ENCODE results near the gene PDPK1. TPM values are rescaled to one million over a fixed set of nuclear protein-coding genes. Genes with fewer than 3 reads are reported as not detected.
"Not testable (repeated sequence)": the region's sequence is repeated elsewhere in the genome, so short reads cannot be mapped to it uniquely, and the experiment has no call there.

PDPK1 gene
- total and polyA plus RNA-seq, 5 donors: 18.0 to 44.9 (median 36.5) TPM

GRCh38 chr16:2606820-2607219 lies 69.0 kb downstream of the PDPK1 start:
- H3K9me3 ChIP-seq (ENCODE audit: control insufficient read depth, low read length); H3K4me1 ChIP-seq (ENCODE audit: control insufficient read depth, insufficient read depth, low read length); H3K27me3 ChIP-seq (ENCODE audit: control insufficient read depth, insufficient read depth); ATAC-seq; H3K27ac ChIP-seq (ENCODE audit: low read length); intact Hi-C loops (cut with DNase I); DNase-seq; H3K4me3 ChIP-seq (ENCODE audit: low read length): not testable (repeated sequence)
- no CpG with 5 or more reads among the region's 8 CpGs for WGBS

- H3K4me3 ChIP-seq (ENCODE audit: low read length); H3K27me3 ChIP-seq (ENCODE audit: control insufficient read depth, insufficient read depth); H3K27ac ChIP-seq (ENCODE audit: low read length); intact Hi-C loops (cut with DNase I); DNase-seq; H3K9me3 ChIP-seq (ENCODE audit: control insufficient read depth, low read length); H3K4me1 ChIP-seq (ENCODE audit: control insufficient read depth, insufficient read depth, low read length): not testable (repeated sequence)
- WGBS: 35% methylated on average over 4 of the region's 11 CpGs
- ATAC-seq: peak in 1 of 2 donors; percentile 32
Observed at GRCh38 chr16:2609345-2609744, 71.5 kb downstream of the PDPK1 start.

- WGBS: 90% methylated on average over 12 of the region's 12 CpGs
- Histone ChIP-seq H3K4me3 (ENCODE audit: low read length) (no peak overlapping the region), H3K27ac (ENCODE audit: low read length) (no peak overlapping the region), H3K27me3 (ENCODE audit: control insufficient read depth, insufficient read depth) (no peaks in the 10 kb centered on the region), H3K9me3 (ENCODE audit: control insufficient read depth, low read length) (no peaks in the 10 kb centered on the region), H3K4me1 (ENCODE audit: control insufficient read depth, insufficient read depth, low read length) (no peaks in the 10 kb centered on the region)
- DNase-seq (peak in 2 of 3 donors; percentile 27 to 52), ATAC-seq (no peak)
- intact Hi-C loops (cut with DNase I): no loop called here
Observed at GRCh38 chr16:2609827-2610470, 72.1 kb downstream of the PDPK1 start.

- 91% methylated on average over 29 of the region's 29 CpGs for WGBS
- Histone ChIP-seq H3K9me3 (ENCODE audit: control insufficient read depth, low read length) (no peaks in the 10 kb centered on the region), H3K27me3 (ENCODE audit: control insufficient read depth, insufficient read depth) (no peaks in the 10 kb centered on the region), H3K4me3 (ENCODE audit: low read length) (no peak overlapping the region), H3K27ac (ENCODE audit: low read length) (no peak overlapping the region), H3K4me1 (ENCODE audit: control insufficient read depth, insufficient read depth, low read length) (no peaks in the 10 kb centered on the region)
- intact Hi-C loops (cut with DNase I): no loop called here
- ATAC-seq (no peak), DNase-seq (peak in 2 of 3 donors; percentile 31 to 36)
Observed at GRCh38 chr16:2610781-2611498, 73.1 kb downstream of the PDPK1 start.

- Histone ChIP-seq H3K27me3 (ENCODE audit: control insufficient read depth, insufficient read depth) (no peaks in the 10 kb centered on the region), H3K27ac (ENCODE audit: low read length) (no peak overlapping the region), H3K9me3 (ENCODE audit: control insufficient read depth, low read length) (no peaks in the 10 kb centered on the region), H3K4me1 (ENCODE audit: control insufficient read depth, insufficient read depth, low read length) (no peaks in the 10 kb centered on the region), H3K4me3 (ENCODE audit: low read length) (no peak overlapping the region)
- intact Hi-C loops (cut with DNase I): no loop called here
- ATAC-seq (no peak), DNase-seq (peak in 1 of 3 donors; percentile 10)
- 95% methylated on average over 10 of the region's 12 CpGs for WGBS
Observed at GRCh38 chr16:2611499-2611862, 73.7 kb downstream of the PDPK1 start.

GRCh38 chr16:2611877-2612276 lies 74.1 kb downstream of the PDPK1 start:
- 97% methylated on average over 5 of the region's 17 CpGs for WGBS
- H3K4me1 ChIP-seq (ENCODE audit: control insufficient read depth, insufficient read depth, low read length); H3K27ac ChIP-seq (ENCODE audit: low read length); H3K9me3 ChIP-seq (ENCODE audit: control insufficient read depth, low read length); ATAC-seq; H3K4me3 ChIP-seq (ENCODE audit: low read length); DNase-seq; intact Hi-C loops (cut with DNase I); H3K27me3 ChIP-seq (ENCODE audit: control insufficient read depth, insufficient read depth): not testable (repeated sequence)

- 93% methylated on average over 13 of the region's 19 CpGs for WGBS
- intact Hi-C loops (cut with DNase I); H3K4me3 ChIP-seq (ENCODE audit: low read length); H3K9me3 ChIP-seq (ENCODE audit: control insufficient read depth, low read length); H3K4me1 ChIP-seq (ENCODE audit: control insufficient read depth, insufficient read depth, low read length); H3K27ac ChIP-seq (ENCODE audit: low read length); ATAC-seq; H3K27me3 ChIP-seq (ENCODE audit: control insufficient read depth, insufficient read depth): not testable (repeated sequence)
- DNase-seq: peak in 2 of 3 donors; percentile 28 to 36
Observed at GRCh38 chr16:2613251-2613650, 75.4 kb downstream of the PDPK1 start.

GRCh38 chr16:2614761-2615191 lies 77.0 kb downstream of the PDPK1 start:
- ATAC-seq (no peak), DNase-seq (peak in 1 of 3 donors; percentile 9)
- no peaks in the 10 kb centered on the region for H3K9me3 ChIP-seq (ENCODE audit: control insufficient read depth, low read length)
- no peaks in the 10 kb centered on the region for H3K27me3 ChIP-seq (ENCODE audit: control insufficient read depth, insufficient read depth)
- H3K4me3 ChIP-seq (ENCODE audit: low read length): no peak overlapping the region
- H3K4me1 ChIP-seq (ENCODE audit: control insufficient read depth, insufficient read depth, low read length): no peaks in the 10 kb centered on the region
- 90% methylated on average over 15 of the region's 15 CpGs for WGBS
- intact Hi-C loops (cut with DNase I): no loop called here
- no peak overlapping the region for H3K27ac ChIP-seq (ENCODE audit: low read length)

- intact Hi-C loops (cut with DNase I); H3K9me3 ChIP-seq (ENCODE audit: control insufficient read depth, low read length); DNase-seq; H3K4me1 ChIP-seq (ENCODE audit: control insufficient read depth, insufficient read depth, low read length); H3K4me3 ChIP-seq (ENCODE audit: low read length); H3K27me3 ChIP-seq (ENCODE audit: control insufficient read depth, insufficient read depth); H3K27ac ChIP-seq (ENCODE audit: low read length); ATAC-seq: not testable (repeated sequence)
- no CpG with 5 or more reads among the region's 20 CpGs for WGBS
Observed at GRCh38 chr16:2618964-2619363, 81.1 kb downstream of the PDPK1 start.

GRCh38 chr16:2619628-2620027 lies 81.8 kb downstream of the PDPK1 start:
- H3K27me3 ChIP-seq (ENCODE audit: control insufficient read depth, insufficient read depth); H3K4me1 ChIP-seq (ENCODE audit: control insufficient read depth, insufficient read depth, low read length); H3K9me3 ChIP-seq (ENCODE audit: control insufficient read depth, low read length); H3K27ac ChIP-seq (ENCODE audit: low read length); DNase-seq; ATAC-seq; H3K4me3 ChIP-seq (ENCODE audit: low read length); intact Hi-C loops (cut with DNase I): not testable (repeated sequence)
- WGBS: 72% methylated on average over 5 of the region's 12 CpGs

- H3K4me1 ChIP-seq (ENCODE audit: control insufficient read depth, insufficient read depth, low read length); H3K4me3 ChIP-seq (ENCODE audit: low read length); H3K9me3 ChIP-seq (ENCODE audit: control insufficient read depth, low read length); H3K27ac ChIP-seq (ENCODE audit: low read length); intact Hi-C loops (cut with DNase I); H3K27me3 ChIP-seq (ENCODE audit: control insufficient read depth, insufficient read depth); DNase-seq: not testable (repeated sequence)
- ATAC-seq: peak; percentile 46 to 48
- 66% methylated on average over 6 of the region's 15 CpGs for WGBS
Observed at GRCh38 chr16:2620870-2621269, 83.0 kb downstream of the PDPK1 start.

Data from right cardiac atrium (tissue), 5 donors.